Endothelial cell of umbilical vein (primary cell): ENCODE measurements around the gene VWA5B2.

Source experiments
- CTCF ChIP-seq, 2 donors: IDR thresholded peaks; 1 replicate in 1 of 2; 2 replicates in 1 of 2; pipeline ENCODE4 v1.5.1; 2011; ENCODE audit warnings: low read length in 2 of 2, mild to moderate bottlenecking in 2 of 2, moderate library complexity in 2 of 2, control low read depth in 1 of 2, inconsistent platforms in 1 of 2, low read depth in 1 of 2; ENCODE audit not compliant: insufficient read depth in 1 of 2; ENCODE audit errors: extremely low read depth in 1 of 2
- EZH2 ChIP-seq: IDR thresholded peaks from 2 replicates; pipeline ENCODE4 v1.6.1; 2012; ENCODE audit warnings: borderline replicate concordance, low read depth, mild to moderate bottlenecking, moderate library complexity, low read length, inconsistent platforms; ENCODE audit not compliant: severe bottlenecking
- FOS ChIP-seq: IDR thresholded peaks from 2 replicates; pipeline ENCODE4 v1.6.1; 2011; ENCODE audit warnings: mild to moderate bottlenecking, low read length, moderate library complexity, borderline replicate concordance; ENCODE audit not compliant: insufficient read depth
- GATA2 ChIP-seq: IDR thresholded peaks from 2 replicates; pipeline ENCODE4 v1.7.0; 2011; ENCODE audit warnings: low read depth, mild to moderate bottlenecking, moderate library complexity, mixed read lengths, low read length; ENCODE audit not compliant: insufficient read length, insufficient read depth
- MAX ChIP-seq: IDR thresholded peaks from 2 replicates; pipeline ENCODE4 v1.6.1; 2011; ENCODE audit not compliant: insufficient read depth, insufficient read length
- POLR2A ChIP-seq: IDR thresholded peaks from 2 replicates; pipeline ENCODE4 v1.6.1; 2012; ENCODE audit warnings: low read depth, mild to moderate bottlenecking, control low read depth, low read length
- POLR2AphosphoS5 ChIP-seq: IDR thresholded peaks from 2 replicates; pipeline ENCODE4 v1.6.1; 2012; ENCODE audit warnings: low read depth, mild to moderate bottlenecking, control low read depth, low read length, moderate library complexity; ENCODE audit not compliant: insufficient read depth

- TF ChIP-seq EZH2 (no peak), CTCF (IDR thresholded peaks at IDR 0.05; ENCODE audit: extremely low read depth in 1 of 2, insufficient read depth in 1 of 2, low read depth in 1 of 2, low read length in 2 of 2) (no peak), FOS (no peak), POLR2A (no peak), MAX (no peak), POLR2AphosphoS5 (no peak), GATA2 (no peak)
Observed at GRCh38 chr3:184211718-184212117, 17.7 kb upstream of the VWA5B2 start.
